Stimulated activated CD8-positive, alpha-beta memory T cell treated with anti-CD3 and anti-CD28 coated beads, Interleukin-12 subunit alpha, Interleukin-12 subunit beta, amount 100 ng/mL, for 1 hour (primary cell): ENCODE data around the gene NPTXR.
A peak's percentile ranks its signal among the peaks of the same experiment; 100 is the strongest.

ENCODE experiments used
- DNase-seq: peaks from one replicate; pipeline ENCODE4 v3.0.0-alpha.2; 2020; ENCODE audit warnings: low read depth

The NPTXR gene

GRCh38 chr22:38843657-38844314, at the start of gene NPTXR:
NPTXR (minus strand) TSS chr22:38844028.
- peak; percentile 6 for DNase-seq

- no peak for DNase-seq
Measured at GRCh38 chr22:38891256-38891655, 47.4 kb upstream of the NPTXR start.

GRCh38 chr22:38890377-38890776, 46.5 kb upstream of the NPTXR start:
- no peak for DNase-seq

- DNase-seq = no peak
Measured at GRCh38 chr22:38886333-38886732, 42.5 kb upstream of the NPTXR start.

- DNase-seq = no peak
Measured at GRCh38 chr22:38882972-38883622, 39.3 kb upstream of the NPTXR start.

- DNase-seq = no peak
Measured at GRCh38 chr22:38881997-38882879, 38.4 kb upstream of the NPTXR start.

- no peak for DNase-seq
Measured at GRCh38 chr22:38881464-38881871, 37.6 kb upstream of the NPTXR start.

- DNase-seq = no peak
Measured at GRCh38 chr22:38879961-38880360, 36.1 kb upstream of the NPTXR start.

GRCh38 chr22:38879108-38879729, 35.4 kb upstream of the NPTXR start:
- no peak for DNase-seq

GRCh38 chr22:38878001-38878400, 34.2 kb upstream of the NPTXR start:
- DNase-seq = no peak

- DNase-seq = no peak
Measured at GRCh38 chr22:38874529-38875222, 30.8 kb upstream of the NPTXR start.

GRCh38 chr22:38873469-38874411, 29.9 kb upstream of the NPTXR start:
- DNase-seq = no peak

GRCh38 chr22:38872831-38873248, 29.0 kb upstream of the NPTXR start:
- DNase-seq = no peak

- DNase-seq = peak; percentile 92
Measured at GRCh38 chr22:38872172-38872830, 28.5 kb upstream of the NPTXR start, which contains the start of gene CBX6. CBX6 (minus strand) TSS chr22:38872216; CDS start chr22:38872190, 26 bp downstream.

- DNase-seq = no peak
Measured at GRCh38 chr22:38871360-38872171, 27.7 kb upstream of the NPTXR start.

- no peak for DNase-seq
Measured at GRCh38 chr22:38870791-38871359, 27.0 kb upstream of the NPTXR start.

- peak; percentile 79 for DNase-seq
Measured at GRCh38 chr22:38870312-38870741, 26.5 kb upstream of the NPTXR start.

- DNase-seq = no peak
Measured at GRCh38 chr22:38869663-38870062, 25.8 kb upstream of the NPTXR start.
